ENCODE results near the gene OLFML1.

GRCh38 chr11:7523416-7524210 is 38.3 kb downstream of the OLFML1 start:
- no peak for TF ChIP-seq POLR2A (IDR thresholded peaks at IDR 0.05)
- TF ChIP-seq, protein P1, sequence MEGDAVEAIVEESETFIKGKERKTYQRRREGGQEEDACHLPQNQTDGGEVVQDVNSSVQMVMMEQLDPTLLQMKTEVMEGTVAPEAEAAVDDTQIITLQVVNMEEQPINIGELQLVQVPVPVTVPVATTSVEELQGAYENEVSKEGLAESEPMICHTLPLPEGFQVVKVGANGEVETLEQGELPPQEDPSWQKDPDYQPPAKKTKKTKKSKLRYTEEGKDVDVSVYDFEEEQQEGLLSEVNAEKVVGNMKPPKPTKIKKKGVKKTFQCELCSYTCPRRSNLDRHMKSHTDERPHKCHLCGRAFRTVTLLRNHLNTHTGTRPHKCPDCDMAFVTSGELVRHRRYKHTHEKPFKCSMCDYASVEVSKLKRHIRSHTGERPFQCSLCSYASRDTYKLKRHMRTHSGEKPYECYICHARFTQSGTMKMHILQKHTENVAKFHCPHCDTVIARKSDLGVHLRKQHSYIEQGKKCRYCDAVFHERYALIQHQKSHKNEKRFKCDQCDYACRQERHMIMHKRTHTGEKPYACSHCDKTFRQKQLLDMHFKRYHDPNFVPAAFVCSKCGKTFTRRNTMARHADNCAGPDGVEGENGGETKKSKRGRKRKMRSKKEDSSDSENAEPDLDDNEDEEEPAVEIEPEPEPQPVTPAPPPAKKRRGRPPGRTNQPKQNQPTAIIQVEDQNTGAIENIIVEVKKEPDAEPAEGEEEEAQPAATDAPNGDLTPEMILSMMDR (IDR thresholded peaks at IDR 0.05): no peak

Data from heart left ventricle (tissue), 13 donors.